ENCODE results near the gene RNF169.
"Not testable (repeated sequence)": the region's sequence is repeated elsewhere in the genome, so short reads cannot be mapped to it uniquely, and the experiment has no call there.

Gene RNF169

DNA sequence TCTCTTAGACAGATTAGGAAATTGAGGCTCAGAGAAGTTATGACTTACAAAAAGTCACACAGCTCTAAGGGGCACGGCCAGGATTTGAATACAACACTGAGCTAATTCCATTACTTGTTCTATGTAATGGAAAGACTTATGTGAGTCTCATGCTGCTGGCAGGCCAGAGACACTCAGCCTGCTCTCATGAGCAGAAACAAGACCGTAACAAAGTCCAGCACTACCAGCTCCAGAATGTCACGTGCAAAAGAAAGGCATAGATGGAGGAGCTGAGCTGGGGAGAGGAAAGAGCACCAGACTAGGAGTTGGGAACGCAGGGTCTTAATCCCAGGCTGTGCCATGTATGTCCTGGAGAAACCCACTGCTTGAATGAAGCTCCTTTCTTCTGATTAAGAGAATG is 19.3 kb upstream of the RNF169 start:
- DNase-seq: no peak

DNA sequence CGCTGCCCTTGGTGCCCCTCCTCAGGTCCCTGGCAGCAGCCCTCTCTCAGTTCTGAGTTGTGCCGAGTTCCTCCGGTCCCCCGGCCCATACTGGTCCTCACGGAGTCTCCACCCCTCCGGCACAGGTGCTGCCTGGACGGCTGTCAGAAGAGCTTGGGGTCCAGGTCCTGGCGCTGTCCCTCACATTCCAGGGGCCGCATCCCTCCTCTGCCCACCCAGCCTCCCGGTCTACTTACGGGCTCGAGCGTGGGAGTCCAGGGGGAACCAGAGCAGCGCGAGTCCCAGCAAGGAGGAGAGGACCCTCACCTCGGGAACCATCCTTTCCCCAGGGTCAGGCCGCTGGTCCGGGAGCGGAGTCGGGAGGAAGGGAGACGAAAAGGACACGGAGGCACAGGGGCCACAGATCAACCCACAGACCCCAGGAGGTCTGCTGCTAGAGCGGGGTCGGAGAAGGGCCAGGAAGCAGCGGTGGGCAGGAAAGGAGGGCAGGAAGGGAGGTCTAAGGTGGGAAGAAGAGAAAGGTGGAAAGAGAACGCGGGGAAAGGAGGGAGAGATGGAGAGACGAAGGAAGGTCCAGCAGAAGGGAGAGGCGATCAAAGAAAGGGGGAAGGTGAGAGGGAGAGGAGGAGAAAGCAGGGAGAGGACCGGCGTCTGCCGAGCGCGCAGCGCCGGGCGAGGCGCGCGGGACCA is 17.9 kb upstream of the RNF169 start:
- no peak for DNase-seq

DNA sequence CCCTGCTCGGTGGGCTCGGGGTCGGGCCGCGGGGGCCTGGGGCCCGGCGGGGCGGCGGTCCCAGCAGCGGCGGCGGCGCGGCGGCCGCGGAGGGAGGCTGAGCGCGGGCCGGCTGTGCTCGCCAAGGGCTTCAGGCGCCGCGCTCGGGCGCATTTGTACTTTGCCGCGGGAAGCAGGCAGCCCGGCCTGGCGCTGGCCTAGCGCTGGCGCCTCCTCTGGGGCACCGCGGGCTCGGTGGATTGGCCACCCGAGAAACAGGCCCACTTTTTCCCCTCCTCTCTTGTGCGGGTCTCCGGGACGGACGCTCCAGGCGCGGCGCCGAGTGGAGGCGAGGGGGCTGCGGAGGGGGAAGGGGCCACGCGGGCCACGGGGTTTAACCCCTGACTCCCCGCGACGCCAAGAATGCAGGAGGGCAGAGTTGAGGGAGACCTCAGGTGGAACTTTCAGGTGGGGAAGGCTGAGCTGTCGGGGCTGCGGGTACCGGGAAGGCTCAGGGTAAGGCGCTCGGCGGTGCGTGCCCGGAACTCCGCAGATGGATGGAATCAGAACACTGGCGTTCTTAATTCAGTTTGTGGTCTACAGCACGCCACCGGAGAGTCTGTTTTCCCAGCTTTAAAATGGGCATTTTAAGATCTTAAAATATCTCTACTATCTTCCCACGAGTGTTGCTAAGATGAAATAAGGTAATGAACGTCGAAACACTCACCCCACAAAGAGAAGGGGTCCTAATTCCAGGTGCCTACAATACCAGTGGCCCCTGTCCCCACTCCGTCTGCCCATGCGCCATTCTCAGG is 17.2 kb upstream of the RNF169 start, which contains the start of gene CHRDL2:
Gene CHRDL2, minus strand, starts transcription at position 126 of the 794 bp plus-strand sequence. CDS start 538 bp downstream, outside the sequence.
- DNase-seq: peak; percentile 42

DNA sequence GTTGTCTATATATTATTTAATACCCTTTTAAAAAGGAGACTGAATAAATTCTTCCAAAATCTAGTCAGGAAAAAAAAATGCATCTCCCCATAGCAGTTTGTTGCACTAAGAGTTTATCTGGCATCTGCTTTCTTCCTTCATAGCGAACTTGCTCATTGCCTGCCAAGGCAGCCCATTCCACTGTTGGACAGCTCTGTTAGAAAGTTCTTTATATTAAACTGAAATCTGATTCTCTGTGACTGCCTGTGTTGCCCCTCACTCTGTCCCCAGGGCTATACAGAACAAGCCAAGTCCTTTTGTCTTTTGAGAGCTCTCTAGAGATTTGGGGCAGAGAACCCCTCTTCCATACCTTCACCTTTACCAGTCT is 14.1 kb upstream of the RNF169 start:
- no peak for DNase-seq

DNA sequence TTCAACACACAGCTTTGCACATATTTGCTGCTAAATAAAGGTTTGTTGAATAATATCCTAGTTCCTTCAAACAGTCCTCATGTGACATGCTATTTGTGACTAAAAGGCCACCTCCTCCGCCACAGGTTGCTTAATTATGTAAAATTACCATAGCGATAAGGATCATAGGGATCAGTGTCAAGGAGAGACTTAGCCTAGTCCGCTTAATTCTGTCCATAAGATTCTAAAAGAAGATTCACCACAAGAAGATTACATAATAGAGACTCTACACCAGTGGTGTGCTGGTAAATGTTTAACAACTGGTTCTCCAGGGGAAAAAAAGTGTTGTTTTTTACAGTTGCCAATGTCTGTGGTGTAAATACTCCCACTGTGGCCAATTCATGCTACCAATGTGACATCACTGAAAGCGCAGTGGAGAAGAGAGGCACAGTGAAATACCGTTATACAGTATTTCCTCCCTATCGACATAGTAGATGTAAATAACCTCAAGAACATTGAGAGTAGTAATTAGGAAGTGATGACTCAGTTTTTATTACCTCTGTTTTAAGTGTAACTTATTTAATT is 13.2 kb upstream of the RNF169 start:
- no peak for DNase-seq

DNA sequence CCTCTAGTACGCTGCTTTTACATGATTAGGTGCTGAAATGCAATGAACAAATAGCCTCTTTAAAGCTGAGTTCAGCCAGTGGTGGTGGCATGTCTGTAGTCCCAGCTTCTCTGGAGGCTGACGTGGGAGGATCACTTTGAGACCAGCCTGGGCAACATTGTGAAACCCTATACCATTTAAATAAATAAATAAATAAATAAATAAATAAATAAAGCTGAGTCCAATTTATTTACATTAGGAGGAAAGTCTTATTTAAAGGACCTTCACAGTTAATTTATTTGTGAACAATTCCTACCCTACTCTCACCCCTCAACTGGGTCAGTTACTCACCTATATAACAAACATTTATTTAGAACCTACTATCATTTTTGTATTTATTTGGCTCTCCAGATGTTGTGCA is 12.6 kb upstream of the RNF169 start:
- no peak for DNase-seq

DNA sequence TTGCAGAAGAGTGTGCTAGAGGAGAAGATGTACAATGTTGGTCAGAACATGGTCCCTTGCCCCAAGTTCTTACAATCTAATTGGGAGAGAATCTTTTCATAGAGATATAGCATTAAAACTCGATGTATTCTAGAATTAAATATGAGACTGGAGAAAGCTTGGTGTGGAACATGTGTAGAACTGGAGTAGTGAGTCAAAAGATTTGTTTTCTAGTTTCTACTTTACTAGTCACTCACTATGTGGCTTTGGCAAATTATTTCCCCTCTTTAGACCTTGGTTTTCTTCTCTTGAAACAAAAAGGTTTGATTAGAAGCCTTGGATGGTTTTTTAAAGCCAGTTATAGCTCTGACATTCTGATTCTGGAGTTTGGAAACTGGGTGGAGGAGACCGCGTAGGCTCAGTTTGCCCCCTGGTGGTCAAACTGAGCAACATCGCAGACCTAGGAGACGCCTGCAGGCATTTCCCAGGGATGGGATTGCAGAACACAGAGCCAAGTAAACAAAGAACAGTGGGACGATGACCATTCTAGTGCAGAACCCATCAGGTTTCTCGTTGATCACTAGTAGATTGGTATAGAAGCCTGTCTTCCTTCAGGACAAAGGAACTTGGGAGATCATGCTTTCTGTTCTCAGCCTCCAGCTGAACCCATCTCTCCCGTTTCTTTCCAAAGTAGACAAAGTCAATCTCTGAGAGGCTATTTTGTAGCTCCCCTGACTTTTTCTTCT is 8.9 kb upstream of the RNF169 start:
- DNase-seq: peak; percentile 38

DNA sequence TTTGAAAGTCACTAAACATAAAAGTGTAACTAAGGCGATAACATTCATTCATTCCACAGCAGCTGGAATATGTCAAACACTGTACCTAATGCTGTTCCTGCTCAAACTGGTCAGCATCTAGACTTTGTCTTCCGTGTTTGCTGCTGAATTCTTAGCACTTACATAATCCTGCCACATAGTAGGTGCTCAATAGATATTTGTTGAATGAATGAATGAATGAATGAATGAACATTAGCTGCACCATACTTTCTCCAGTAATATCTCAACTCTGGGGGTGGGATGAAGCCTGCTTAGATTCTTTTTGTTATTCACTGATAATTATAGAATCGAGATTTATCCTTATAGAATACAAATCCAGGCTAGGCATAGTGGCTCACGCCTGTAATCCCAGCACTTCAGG is 6.6 kb upstream of the RNF169 start:
- no peak for DNase-seq

DNA sequence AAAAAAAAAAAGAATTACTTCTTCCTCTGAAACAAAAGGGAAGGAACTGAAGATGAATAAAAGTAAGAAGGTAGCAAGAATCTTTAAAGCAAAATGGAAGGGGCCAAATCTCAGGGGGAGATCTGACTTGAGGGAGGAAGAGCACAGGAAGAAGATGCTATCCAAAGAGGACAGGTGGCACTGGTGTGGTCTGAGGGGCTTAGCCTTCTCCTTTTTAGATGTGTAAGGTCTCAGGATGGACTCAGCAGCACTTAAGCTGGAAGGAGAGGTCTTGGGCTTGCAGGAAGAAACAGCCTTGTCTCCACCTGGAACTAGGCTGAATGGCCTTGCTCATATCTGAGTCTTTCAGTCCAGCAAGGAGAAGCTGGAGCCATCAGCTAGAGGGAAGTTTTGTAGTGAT is 5.0 kb upstream of the RNF169 start:
- DNase-seq: no peak

DNA sequence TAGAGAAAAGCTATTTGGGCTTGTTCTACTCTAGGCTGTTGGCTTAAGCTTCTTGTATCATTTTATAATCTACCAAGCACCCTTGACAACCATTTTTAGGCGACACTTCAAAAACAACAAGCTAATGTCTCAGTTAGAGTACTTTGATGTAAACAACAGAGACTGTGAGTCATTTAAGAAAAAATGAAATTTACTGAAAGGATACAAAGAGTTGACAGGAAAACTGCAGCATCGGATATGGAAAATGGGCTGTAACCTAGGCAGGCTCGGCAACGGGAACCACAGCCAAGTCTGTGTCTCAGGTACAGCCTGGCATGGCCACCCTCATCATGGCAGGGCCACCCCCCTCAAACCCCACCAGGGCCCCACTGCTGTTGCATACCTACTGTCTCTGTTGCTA is 4.4 kb upstream of the RNF169 start:
- DNase-seq: no peak

DNA sequence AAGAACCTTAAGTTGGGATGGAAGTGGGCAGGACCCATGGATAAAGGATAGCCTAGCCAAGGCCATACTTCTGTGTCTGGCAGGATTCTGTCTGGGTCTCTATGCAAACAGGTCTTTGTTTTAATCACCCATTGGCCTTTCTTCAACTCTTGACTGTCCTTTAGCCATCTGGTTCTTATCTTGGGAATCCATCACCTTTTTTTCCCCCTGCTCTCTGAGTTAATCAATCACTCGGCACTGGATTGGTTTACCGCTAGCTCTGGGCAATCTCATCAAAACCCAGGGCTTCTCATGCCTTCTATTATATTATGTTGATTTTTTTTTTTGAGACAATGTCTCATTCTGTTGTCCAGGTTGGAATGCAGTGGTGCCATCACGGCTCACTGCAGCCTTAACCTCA is 1.8 kb upstream of the RNF169 start:
- DNase-seq: no peak

DNA sequence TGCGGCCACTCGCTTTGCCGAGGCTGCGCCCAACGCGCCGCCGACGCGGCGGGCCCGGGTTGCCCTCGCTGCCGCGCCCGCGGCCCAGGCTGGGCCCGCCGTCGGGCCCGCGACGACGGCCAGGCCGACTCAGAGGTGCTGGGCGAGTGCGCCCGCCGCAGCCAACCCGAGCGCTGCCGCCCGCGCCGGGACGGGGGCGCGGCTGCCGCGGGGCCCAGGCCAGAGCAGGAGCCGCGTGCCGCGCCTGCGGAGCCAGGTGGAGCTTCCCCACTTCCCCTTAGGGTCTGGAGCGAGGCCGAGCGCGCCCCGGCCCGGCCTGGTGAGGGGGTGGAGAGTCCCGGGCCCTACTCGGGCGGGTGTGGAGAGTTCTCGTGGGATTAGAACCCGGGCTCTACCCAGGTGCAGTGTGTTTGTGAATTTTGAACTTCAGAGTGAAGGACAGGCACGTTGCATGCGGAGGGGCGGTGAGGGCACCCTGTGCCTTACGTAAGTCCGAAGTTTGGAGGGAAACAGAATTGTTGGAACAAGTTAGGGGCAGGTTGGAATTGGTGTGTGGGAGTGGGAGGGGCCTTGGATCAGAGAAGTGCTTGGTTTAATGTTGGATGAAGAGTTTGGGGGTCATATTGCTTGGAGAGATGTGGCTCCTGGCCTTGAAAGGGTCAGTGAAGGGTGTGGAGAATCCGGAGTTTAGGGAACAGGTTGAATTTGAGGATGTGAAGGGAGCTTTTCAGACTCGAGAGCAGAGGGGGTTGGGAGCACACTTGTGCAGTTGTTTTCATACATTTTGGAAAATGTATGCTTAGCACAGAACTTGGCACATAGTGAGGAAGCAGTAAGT is 697 bp downstream of the RNF169 start:
- DNase-seq: peak; percentile 55

DNA sequence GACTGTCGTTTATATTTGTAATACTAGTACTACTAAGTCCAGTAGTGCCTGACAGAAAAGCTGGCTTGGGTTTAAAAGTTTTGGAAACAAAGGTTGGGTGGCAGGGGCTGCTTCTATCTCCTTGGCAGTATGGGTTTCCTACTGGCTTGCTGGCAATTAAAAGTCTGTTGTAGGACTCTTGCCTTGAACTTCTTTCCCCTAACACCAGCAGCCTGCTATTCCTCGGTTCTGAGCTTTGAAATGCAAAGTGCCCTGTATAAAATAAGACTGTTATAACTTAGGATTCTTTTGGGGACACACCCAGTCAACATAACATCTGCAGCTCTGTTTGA is 1.3 kb downstream of the RNF169 start:
- DNase-seq: no peak

DNA sequence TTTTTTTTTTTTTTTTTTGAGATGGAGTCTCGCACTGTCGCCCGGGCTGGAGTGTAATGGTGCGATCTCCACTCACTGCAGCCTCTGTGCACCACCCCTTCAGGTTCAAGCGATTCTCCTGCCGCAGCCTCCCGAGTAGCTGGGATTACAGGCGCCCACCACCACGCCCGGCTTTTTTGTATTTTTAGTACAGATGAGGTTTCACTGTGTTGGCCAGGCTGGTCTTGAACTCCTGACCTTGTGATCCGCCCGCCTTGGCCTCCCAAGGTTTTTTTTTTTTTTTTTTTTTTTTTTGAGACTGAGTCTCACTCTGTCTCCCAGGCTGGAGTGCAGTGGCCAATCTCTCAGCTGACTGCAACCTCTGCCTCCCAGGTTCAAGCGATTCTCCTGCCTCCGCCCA is 1.9 kb downstream of the RNF169 start:
- not testable (repeated sequence) for DNase-seq

DNA sequence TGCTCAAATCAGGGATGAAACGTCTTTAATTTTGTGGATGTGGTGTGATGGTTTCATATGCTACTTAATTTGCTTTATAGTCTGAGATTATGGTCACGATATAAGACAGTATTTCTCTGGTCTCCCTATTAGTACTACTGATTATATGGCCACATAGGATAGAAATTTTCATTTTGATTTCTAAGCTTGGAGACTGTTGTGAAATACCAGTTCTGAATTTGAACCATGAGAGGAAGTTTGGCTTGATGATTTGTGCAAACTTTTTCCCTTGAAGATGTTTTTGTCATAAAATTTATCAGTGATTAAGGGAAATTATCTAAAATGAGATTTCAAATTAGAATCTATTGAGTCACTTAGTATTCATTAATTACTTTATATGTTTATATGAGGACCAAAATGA is 2.7 kb downstream of the RNF169 start:
- DNase-seq: no peak

DNA sequence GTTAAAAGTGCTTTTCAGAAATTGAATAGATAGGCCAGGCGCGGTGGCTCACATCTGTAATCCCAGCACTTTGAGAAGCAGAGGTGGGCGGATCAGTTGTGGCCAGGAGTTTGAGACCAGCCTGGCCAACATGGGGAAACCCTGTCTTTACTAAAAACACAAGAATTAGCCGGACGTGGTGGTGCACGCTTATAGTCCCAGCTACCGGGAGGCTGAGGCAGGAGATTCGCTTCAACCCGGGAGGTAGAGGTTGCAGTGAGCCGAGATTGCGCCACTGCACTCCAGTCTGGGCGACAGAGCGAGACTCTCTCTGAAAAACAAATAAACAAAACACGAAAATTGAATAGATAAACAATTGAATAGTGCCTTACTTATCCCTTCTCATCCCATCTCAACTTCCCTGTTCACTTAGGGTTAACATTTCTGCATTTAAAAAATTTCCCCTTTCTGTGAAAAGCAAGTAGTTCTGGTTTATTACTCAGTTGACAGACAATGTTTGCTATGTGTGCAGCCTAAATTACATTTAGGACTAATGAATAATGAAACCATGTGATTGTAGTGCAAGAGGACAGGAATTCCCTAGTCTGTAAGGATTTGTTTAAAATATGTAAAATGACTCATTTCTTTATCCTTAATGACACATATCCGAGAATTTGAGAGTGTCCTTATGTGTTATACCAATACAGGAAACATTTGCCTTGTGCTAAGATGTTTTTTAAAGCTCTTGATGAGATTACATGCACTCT is 6.0 kb downstream of the RNF169 start:
- DNase-seq: no peak

DNA sequence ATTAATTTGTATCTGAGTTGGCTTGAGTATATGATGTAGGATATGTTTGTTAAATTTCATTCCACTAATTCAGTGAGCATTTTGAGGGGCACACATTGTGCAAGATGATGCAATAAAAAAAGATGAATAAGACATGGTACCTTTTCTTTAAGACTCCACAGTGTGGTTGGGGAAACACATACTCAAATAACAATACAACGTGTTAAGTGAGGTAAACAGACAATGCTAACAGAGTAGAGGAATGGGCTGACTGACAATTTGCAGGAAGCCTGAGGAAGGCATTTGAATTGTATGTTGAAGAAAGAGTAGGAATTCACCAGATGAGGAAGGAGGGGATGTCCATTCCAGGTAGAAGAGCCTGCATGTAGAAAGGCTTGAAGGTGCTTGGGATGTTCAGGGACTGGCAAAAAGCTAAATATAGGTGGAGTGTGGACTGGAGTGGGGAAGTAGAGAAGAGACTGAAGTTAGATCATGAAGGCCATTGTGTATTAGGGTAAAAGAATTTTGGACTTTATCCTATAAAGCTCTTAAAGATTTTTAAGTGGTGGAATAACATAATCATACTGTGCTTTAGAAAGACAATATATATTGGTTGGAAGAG is 6.8 kb downstream of the RNF169 start:
- DNase-seq: no peak

DNA sequence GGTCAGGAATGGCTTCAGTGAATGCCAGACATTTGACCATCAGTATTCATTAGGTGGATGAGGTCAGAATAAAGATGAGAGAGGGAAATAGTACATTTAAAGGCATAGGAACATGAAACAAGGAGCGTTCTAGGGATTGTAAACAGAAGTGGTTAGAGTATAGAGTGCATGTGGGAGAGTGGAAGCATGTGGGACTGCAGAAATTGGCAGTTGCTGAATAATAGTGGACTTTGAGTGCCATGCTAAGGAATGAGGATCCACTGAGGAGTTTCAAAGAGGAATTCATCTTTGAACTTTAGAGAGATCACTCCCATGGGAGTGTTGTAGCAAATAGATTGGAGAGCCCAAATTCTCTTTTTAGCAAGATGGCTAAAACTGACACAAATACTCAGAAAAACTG is 7.9 kb downstream of the RNF169 start:
- DNase-seq: no peak

DNA sequence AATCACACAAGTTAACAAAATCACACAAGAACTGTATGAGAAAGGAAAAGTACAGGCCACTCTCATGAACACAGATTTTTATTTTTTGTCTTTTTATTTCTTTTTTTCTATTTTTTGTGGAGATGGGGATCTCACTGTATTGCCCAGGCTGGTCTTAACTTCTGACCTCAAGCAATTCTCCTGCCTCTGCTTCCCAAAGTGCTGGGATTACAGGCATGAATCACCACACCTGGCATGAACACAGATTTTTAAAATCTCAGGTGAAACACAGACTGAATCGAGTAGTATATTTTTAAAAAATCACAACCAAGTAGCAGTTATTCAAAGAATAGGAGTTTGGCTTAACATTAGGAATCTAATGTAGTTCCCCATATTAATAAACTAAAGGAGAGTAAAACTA is 18.3 kb downstream of the RNF169 start:
- no peak for DNase-seq

DNA sequence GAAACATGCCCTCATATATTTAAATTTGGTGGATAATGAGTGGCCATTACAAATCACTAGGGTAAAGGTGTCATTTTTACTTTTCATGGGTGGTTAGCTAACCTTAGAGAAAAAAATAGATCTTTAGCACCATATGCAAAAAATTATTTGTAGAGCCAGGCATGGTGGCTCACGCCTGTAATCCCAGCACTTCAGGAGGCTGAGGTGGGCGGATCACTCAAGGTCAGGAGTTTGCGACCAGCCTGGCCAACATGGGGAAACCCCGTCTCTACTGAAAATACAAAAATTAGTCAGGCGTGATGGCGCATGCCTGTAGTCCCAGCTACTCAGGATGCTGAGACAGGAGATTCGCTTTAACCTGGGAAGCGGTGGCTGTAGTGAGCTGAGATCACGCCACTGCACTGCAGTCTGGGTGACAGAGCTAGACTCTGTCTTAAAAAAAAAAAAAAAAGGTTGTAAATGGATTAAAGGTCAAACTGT is 19.6 kb downstream of the RNF169 start:
- not testable (repeated sequence) for DNase-seq

DNA sequence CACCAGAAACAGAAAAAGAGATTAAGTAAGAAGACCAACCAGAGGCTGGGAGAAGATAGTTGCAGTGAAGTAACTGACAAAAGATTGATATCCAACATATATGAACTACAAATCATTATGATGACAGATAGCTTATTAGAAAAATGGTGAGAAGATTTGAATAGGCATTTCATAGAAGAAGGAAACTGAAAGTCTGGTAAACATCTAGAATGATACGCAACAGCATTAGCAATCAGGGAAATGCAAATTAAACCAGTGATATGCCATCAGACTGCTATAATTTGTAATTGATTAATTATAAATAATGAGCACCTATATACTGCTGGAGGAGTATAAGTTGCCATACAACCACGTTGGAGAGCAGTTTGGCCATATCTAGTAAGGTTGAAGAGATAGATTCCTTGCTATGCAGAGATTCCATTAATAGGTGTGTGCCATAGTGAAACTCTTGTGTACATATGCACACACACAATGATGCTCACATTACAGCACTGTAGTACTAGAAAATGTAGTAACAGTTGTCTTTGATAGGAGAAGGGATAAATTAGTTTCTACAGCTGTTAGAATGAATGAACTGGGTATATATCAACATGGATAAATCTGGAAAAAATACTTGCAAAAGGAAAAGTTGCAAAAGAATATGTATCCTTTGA is 20.5 kb downstream of the RNF169 start:
- no peak for DNase-seq

Data from DMS79 treated with DMSO at 0.1 percent for 48 hours (cell line).